HG03159 (cell line): ENCODE results near the gene SEC16A.
A peak's percentile ranks its signal among the peaks of the same experiment; 100 is the strongest.
"Not testable (repeated sequence)": the region's sequence is repeated elsewhere in the genome, so short reads cannot be mapped to it uniquely, and the experiment has no call there.

Experiments
- ATAC-seq: cut with Tn5 transposase; IDR thresholded peaks from one replicate; pipeline ENCODE4 v1.9.1; 2021; ENCODE audit warnings: mild to moderate bottlenecking, moderate library complexity; ENCODE audit not compliant: unreplicated experiment

Gene SEC16A

GRCh38 chr9:136425367-136425766, 57.5 kb downstream of the SEC16A start:
- not testable (repeated sequence) for ATAC-seq

GRCh38 chr9:136424750-136425362, 58.0 kb downstream of the SEC16A start:
- ATAC-seq: no peak

- ATAC-seq: no peak
Observed at GRCh38 chr9:136423432-136424146, 59.3 kb downstream of the SEC16A start.

- ATAC-seq: no peak
Observed at GRCh38 chr9:136422876-136423275, 60.0 kb downstream of the SEC16A start.

DNA sequence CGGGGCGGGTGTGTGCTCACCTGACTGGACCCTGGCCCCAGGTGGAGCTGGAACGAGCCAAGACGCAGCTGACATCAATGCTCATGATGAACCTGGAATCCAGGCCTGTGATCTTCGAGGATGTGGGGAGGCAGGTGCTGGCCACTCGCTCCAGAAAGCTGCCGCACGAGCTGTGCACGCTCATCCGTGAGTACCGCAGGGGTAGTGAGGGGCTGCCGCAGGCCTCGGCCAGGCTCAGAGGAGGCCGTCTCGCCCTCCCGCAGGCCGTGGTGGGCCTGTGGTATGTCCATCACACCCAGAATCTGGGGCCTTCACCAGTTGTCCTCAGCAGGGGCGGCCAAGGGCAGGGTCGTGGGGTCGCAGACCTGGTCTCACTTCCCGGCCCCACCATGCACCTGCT, 61.0 kb downstream of the SEC16A start:
- no peak for ATAC-seq

GRCh38 chr9:136419092-136419420, 63.8 kb downstream of the SEC16A start:
- ATAC-seq: no peak

- ATAC-seq: no peak
Observed at GRCh38 chr9:136418182-136419091, 64.4 kb downstream of the SEC16A start.

- ATAC-seq: no peak
Observed at GRCh38 chr9:136416914-136417313, 65.9 kb downstream of the SEC16A start.

- ATAC-seq: no peak
Observed at GRCh38 chr9:136416427-136416826, 66.4 kb downstream of the SEC16A start.

- no peak for ATAC-seq
Observed at GRCh38 chr9:136412962-136413361, 69.9 kb downstream of the SEC16A start.

DNA sequence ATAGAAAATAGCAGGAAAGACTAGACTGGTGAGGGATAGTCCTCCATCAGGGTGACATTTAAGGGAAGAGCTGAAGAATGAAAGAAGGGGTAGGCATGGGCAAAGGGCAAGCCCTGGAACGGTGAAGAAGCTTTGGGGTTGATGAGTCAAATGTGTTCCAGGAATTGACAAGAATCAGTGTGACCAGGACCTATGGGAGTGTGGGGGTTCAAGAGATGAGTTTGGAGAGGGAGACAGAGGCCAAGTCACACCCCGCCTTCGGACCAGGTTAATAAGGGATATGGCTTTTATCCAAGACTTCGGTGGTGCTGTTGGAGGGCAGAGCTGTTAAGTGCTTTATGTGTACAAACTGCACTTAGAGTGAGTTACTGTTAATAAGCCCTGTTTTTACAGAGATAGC, 71.5 kb downstream of the SEC16A start:
- no peak for ATAC-seq

DNA sequence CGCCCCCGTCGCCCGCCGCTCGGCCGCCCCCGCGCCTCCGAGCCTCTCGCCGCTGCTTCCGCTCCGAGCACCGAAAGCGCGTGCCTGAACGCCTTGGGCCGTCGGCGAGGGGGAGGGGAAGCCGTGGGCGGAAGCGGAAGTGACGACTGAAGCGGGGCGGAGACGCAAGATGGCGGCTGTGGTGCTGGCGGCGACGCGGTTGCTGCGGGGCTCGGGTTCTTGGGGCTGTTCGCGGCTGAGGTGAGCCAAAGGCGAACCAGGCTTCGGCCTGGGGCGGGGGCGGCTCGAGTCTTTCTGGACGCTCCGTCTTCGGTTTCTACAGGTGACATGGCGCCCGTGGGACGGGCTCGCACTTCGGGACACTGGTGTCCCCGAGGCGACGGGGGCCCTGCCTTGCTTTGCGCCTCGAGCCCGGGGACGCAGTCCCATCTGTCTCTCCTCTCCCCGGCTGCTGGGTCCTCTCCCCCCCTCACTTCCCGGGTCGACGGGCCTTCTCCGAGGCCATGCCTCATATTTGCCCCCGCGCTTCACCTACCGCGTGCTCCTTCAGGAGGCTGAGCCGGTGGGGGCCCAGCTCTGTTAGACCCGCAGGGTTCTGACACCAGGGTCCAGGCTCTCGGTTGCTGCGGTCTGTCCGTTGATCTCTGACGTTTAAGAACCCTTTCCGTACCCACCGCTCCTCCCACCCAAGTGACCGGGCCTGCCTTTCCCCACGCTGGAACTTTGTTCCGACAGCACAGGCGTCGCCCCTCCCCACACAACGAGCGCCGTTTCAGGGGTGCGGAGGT, 72.1 kb downstream of the SEC16A start, which contains the start of the genes ENTR1 and PMPCA:
TSS of gene ENTR1 (minus strand) at position 115 of the 788 bp plus-strand sequence. CDS start 217 bp downstream, outside the sequence.
TSS of gene PMPCA (plus strand) at position 159 of the 788 bp plus-strand sequence. CDS start at position 170, 11 bp downstream.
- peak; percentile 81 for ATAC-seq

DNA sequence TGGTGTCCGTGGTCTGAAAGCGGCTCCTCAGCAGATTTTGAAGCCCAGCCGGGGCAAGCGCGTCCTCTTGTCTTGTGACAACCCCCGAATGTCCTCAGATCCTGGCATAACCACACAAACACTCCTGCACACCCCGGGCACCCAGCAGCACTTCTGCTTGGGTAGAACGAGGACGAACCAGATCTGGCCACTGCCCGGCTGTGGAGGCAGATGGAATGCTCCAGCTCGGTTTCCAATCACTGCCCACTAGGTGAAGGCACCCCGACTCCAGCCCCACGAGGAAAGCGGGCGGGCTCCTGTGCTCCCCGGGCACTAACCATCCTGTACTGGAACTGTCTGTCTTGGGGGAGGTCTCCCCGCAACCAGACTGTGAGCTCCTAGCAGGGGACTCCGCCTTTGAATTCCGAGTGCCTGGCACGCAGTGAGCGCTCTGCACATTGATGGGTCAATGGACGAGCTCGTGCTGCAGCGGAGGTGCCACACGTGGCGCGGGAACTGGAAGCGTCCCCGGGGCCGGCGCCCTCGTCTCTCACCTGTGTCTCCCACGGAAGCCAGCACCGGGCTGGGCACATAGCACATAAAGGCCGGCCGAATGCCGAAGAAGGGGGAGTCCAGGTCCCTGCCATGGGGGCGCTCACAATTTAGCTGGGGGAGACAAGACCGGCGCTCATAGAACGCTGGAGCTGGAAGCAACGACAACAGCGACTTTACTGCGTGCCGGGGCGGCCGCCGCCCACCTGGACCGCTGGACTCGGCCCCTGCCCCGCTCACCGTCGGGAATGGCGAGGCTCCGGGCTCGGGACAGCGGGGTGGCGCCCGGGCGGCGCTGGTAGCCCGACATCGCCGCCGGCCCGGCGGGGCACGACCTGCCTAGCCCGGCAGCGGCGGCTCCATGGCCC, 73.0 kb downstream of the SEC16A start:
- ATAC-seq: no peak

DNA sequence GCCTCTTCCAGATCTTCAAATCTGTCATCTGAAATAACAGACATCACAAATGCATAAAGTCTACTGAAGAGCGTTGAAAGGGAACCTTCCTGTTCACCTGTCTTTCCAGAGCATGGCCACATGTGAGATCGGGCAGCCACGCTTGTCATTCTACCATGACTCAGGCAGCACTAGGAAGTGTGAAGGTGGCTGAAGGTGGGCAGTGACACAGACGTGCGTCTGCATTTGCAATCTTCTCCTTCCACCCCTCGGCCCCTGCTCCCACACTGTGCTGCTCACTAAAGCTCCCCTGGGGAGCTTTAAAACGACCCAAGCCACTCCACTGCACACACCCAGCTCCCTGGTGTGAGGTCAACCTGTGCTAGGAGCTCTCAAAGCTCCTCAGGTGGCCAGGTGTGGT, 74.9 kb downstream of the SEC16A start:
- no peak for ATAC-seq

- not testable (repeated sequence) for ATAC-seq
Observed at GRCh38 chr9:136407061-136407460, 75.8 kb downstream of the SEC16A start.

DNA sequence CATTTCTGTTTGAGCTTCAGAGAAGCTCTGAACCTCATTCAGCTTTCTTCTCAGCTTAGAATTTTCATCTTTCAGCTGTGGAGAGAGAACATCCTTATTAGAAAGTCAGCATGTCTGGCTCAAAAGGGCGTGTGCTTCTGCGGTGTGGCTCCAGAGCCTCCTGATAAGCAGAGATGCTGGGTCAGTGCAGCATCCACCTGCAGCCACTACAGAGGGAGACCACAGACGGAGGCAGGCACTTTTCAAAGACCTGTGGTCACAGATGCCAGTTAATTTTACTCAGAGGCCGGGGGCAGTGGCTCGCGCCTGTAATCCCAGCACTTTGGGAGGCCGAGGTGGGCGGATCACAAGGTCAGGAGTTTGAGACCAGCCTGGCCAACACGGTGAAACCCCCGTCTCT, 76.9 kb downstream of the SEC16A start:
- not testable (repeated sequence) for ATAC-seq

GRCh38 chr9:136405481-136405880, 77.4 kb downstream of the SEC16A start:
- ATAC-seq: no peak

DNA sequence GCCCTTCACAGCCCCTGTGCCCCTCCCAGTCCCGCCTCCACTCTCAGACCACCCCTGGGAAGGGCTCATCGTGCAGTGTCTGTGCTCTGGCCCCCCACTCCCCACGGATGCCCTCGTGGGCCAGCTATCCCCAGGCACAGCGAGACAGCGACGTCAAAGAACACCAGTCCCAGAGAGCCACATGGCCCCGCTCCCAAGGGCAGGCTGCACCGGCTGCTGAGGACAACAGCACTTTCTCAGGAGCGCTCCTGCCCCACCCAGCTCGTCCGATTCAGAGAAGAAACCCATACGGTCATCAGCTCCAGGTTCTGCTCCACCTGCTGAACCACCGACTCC, 78.1 kb downstream of the SEC16A start:
- no peak for ATAC-seq

DNA sequence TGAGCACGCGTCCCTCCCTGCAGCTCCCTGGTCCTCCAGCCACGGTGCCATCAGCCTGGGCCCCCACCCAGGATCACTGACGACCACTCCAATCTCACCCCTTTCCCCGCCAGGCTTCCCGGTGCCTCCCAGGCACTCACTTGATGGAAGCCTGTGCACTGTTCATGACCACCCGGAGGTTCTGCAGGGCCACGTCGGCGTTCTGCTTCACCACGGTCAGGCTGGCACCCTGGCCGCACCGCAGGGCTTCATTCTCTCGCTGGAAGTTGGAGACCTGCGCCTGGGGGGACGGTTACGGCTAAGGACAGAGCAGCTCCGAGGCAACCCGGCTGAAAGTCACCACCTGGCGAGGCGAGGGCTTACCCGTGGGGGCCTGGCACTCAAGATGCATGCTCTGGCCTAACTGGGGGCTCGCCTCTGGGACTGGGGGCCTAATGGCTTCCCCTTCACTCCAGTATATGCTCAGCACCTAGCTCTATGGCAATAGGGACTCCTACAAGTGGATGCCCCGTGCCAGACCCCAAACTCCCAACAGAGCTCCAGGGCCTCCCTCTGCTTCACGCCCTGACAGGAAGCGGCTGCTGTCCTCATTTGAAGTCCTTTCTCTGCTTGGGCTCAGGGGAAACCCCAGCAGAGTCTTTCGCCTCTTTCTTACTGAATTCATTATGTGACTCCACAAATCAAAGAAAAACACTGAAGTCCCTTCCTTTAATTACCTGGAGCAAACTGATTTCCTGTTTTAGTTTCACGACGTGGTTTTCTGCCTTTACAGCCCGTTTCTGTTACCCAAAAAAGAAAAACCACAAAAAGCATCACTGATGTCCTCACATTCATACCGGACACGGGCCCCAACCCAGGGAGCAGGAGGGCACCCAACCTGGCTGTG, 78.7 kb downstream of the SEC16A start:
- no peak for ATAC-seq
